C4-2B (cell line): ENCODE data around the gene KIF26B.

Experiments
- CTCF ChIP-seq: fragments of 450-650 bp; conservative IDR thresholded peaks from 2 replicates; pipeline ENCODE4 v1.5.1; 2017; ENCODE audit warnings: mild to moderate bottlenecking
- ZFX ChIP-seq: fragments of 450-650 bp; IDR thresholded peaks from 2 replicates; pipeline ENCODE4 v1.6.1; 2017

DNA sequence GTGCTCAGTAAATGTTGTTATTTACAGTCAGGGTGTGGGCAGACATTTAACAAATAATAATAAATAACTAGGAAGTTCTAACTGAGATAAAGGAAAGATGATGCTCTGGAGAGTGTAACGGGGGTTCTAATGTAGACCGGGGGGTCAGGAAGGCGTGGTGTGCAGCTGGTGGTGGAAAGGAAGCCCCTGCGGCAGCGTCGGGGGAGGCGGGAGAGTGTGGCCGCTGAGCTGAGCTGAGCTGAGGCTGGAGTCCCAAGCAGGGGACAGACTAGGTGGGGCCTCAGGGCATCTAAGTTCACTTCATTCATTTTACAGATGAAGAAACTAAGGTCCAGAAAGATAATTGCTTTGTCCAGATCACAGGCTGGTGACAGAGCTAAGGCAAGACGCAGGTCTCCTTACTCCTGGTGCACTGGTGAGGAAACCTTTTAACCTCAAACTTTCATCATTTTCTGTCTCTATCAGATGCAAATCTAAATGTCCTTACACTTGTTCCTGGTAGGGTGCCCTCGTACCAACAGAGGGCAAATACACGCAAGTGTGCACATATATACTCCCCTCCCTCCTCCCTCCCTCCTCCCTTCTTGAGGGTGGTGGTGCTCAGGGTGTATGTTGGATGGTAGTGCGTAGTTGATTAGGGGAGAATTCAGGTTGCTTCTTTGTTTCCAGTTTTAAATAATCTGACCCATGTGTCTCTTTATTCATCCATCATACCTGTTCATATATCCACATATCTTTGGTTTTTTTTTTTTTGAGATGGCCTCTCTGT lies 44.1 kb downstream of the KIF26B start:
- TF ChIP-seq CTCF (no peak), ZFX (no peak)
